BLaER1 treated with 17β-estradiol and CSF1 and Interleukin-3, amounts not matched to agents 10 nM and 100 nM (cell line): Measurements from ENCODE around the gene MX2.
"Not testable (repeated sequence)": the region's sequence is repeated elsewhere in the genome, so short reads cannot be mapped to it uniquely, and the experiment has no call there.

Experiments
- H3K27ac ChIP-seq, 11 experiments: shearing (Covaris generic); formaldehyde crosslinking; 2 replicates each; pipeline ENCODE4 v1.8.1; 2022
- H3K27me3 ChIP-seq, 11 experiments: shearing (Covaris generic); formaldehyde crosslinking; 2 replicates each; pipeline ENCODE4 v1.8.1; 2022
- H3K36me3 ChIP-seq, 11 experiments: shearing (Covaris generic); formaldehyde crosslinking; 2 replicates each; pipeline ENCODE4 v1.8.1; 2022
- H3K4me1 ChIP-seq, 10 experiments: shearing (Covaris generic); formaldehyde crosslinking; 2 replicates each; pipeline ENCODE4 v1.8.1; 2022
- H3K4me2 ChIP-seq, 11 experiments: shearing (Covaris generic); formaldehyde crosslinking; 2 replicates each; pipeline ENCODE4 v1.8.1; 2022
- H3K4me3 ChIP-seq, 10 experiments: shearing (Covaris generic); formaldehyde crosslinking; 2 replicates each; pipeline ENCODE4 v1.8.1; 2022
- H3K9ac ChIP-seq, 11 experiments: shearing (Covaris generic); formaldehyde crosslinking; 2 replicates each; pipeline ENCODE4 v1.8.1; 2022
- H3K9me3 ChIP-seq, 11 experiments: shearing (Covaris generic); formaldehyde crosslinking; replicated peaks in 1 of 11; 2 replicates each; pipeline ENCODE4 v1.8.1; 2022
- H4K20me1 ChIP-seq, 11 experiments: shearing (Covaris generic); formaldehyde crosslinking; 2 replicates each; pipeline ENCODE4 v1.8.1; 2022
- Cebpa-rat ChIP-seq, 11 experiments: shearing (Covaris generic); IDR thresholded peaks; 2 replicates each; pipeline ENCODE4 v1.8.1; 2022

Gene MX2

DNA sequence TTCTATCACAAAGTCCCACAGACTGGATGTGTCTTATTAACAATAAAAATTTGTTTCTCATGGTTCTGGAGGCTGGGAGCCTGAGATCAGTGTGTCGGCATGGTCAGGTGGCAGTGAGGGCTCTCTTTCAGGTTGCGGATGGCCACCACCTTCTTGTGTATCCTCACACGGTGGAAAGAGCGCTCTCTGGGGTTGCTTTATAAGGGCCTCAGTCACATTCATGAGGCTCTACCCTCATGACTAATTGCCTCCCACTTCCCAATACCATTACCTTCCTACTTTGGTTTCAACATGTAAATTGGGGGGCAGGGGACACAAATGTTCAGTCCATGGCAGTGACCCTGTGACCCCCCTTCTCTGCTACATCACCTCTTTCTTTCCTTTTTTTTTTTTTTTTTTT, 43.5 kb downstream of the MX2 start:
- Histone ChIP-seq H3K27ac (no peak overlapping the region), H3K4me1 (peaks cover 0 to 9% (median 5%) of the 10 kb centered on the region in 10 experiments; a peak in 12 of 20 replicates), H3K9ac (no peak overlapping the region), H3K36me3 (peaks cover 0 to 75% (median 23%) of the 10 kb centered on the region in 11 experiments; a peak in 15 of 22 replicates), H3K9me3 (peaks cover 0 to 2% (median 0%) of the 10 kb centered on the region in 11 experiments; a peak in 2 of 22 replicates), H3K4me2 (no peak overlapping the region), H4K20me1 (no peaks in the 10 kb centered on the region), H3K27me3 (no peaks in the 10 kb centered on the region), H3K4me3 (no peak overlapping the region)
- no peak for TF ChIP-seq Cebpa-rat (IDR thresholded peaks at IDR 0.05)

DNA sequence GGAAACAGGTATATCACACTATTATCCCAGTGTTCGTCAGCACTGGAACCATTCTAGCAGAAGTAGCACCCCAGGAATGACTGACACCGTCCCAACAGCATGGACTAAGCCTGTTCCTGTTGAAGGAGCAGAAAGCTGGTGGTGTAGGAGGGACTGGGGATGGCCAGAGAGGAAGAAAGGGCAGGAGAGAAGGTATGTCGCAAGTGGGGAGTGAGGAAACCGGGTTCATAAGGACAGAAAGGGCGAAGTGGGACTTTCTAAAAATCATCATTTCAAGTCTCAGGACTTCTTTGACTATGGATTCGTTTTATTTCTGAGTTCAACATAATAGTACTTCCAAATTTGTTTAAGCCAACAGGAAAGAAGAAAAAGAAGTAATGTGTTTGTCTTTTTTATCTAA, 44.5 kb downstream of the MX2 start:
- Histone ChIP-seq H3K27ac (no peak overlapping the region), H3K4me2 (peak overlapping the region in 3 of 11 experiments; percentile 31 to 39 (median 33); a peak in 5 of 22 replicates), H3K36me3 (peaks cover 0 to 68% (median 23%) of the 10 kb centered on the region in 11 experiments; a peak in 15 of 22 replicates), H3K4me1 (peaks cover 8 to 18% (median 12%) of the 10 kb centered on the region in 10 experiments; a peak in 19 of 20 replicates), H3K9me3 (peaks cover 0 to 13% (median 6%) of the 10 kb centered on the region in 11 experiments; a peak in 7 of 22 replicates), H3K4me3 (no peak overlapping the region), H3K9ac (no peak overlapping the region), H4K20me1 (no peaks in the 10 kb centered on the region), H3K27me3 (no peaks in the 10 kb centered on the region)
- no peak for TF ChIP-seq Cebpa-rat (IDR thresholded peaks at IDR 0.05)

DNA sequence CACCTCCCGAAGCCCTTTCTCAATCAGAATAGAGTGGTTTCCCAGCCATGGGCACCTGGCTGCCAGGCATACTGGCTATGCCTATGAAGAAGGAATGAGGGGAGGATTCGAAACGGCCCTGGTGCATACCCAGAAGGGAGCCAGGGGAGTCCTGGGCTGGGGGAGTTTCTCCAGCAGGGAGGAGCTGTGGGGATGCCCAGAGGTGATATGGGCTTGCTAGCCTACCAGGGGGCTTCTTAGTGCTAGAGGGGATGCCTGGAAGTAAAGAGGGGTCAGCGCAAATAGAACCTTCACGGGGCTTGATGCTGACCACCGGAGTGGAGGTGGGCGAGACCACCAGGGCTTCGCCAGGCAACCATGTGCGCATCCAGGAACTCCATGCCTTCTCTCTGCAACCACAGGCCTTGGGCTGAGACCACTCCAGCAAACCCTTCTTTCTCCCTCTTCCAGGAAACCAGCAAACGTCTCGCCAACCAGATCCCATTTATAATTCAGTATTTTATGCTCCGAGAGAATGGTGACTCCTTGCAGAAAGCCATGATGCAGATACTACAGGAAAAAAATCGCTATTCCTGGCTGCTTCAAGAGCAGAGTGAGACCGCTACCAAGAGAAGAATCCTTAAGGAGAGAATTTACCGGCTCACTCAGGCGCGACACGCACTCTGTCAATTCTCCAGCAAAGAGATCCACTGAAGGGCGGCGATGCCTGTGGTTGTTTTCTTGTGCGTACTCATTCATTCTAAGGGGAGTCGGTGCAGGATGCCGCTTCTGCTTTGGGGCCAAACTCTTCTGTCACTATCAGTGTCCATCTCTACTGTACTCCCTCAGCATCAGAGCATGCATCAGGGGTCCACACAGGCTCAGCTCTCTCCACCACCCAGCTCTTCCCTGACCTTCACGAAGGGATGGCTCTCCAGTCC, 46.0 kb downstream of the MX2 start:
- no peak overlapping the region for H3K27ac ChIP-seq
- H3K9ac ChIP-seq: no peak overlapping the region
- peaks cover 8 to 24% (median 18%) of the 10 kb centered on the region in 10 experiments; a peak in 19 of 20 replicates for H3K4me1 ChIP-seq
- H3K4me3 ChIP-seq: no peak overlapping the region
- H3K9me3 ChIP-seq: peaks cover 0 to 19% (median 7%) of the 10 kb centered on the region in 11 experiments; a peak in 10 of 22 replicates
- no peak overlapping the region for H3K4me2 ChIP-seq
- no peaks in the 10 kb centered on the region for H3K27me3 ChIP-seq
- H3K36me3 ChIP-seq: peaks cover 0 to 54% (median 23%) of the 10 kb centered on the region in 11 experiments; a peak in 13 of 22 replicates
- no peaks in the 10 kb centered on the region for H4K20me1 ChIP-seq
- TF ChIP-seq Cebpa-rat (IDR thresholded peaks at IDR 0.05): no peak

DNA sequence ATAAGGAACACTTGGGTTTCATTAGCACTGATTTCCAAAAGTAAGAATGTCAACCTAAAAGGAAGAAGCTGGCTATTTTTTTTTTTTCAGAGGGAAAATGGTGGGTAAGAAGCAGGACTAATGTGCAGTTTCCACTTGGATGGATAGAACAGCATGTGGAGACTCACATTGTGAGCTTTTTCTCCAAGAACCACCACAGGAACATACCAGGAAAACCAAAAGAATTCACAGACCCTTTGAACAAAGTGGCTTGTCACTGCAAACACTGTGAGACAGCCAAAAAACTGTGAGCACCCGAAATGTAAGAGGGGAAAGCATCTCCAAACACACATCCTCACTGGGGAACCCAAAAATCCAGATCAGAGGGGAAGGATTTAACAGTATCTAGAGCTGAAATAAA, 48.5 kb downstream of the MX2 start:
- H3K27me3 ChIP-seq: no peaks in the 10 kb centered on the region

DNA sequence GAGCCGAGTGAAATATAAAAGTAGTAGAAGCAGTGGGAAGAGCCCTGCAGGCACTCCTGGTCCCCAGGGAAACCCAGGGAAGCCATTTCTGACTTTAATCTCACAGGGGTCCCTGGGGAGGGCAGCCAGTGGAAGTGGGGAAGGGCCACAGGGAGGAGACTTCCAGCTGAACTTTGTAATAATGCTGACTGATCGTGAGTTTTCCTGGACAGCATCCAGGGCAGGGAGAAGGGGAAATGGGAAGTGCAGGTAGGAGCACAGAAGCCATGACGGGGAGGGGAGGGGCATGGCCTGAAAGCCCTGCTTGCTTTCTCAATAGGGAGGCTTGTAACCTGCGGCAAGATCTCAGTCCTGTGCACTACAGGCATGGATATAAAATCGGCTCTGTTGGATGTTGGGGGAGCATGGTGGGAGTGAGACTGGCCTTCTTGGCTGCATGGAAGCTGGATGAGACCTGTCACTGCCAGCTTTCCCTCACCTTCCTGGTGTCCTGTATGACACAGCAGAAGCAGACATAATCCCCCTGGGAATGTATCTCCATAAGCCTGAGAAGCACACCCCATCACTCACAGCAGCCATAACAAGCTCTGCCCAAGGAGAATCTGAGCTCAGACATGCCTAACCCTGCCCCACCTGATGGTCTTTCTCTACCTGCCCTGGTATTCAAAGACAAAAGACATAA, 49.1 kb downstream of the MX2 start:
- no peaks in the 10 kb centered on the region for H3K27me3 ChIP-seq

More for the DNA sequence above, 48.5 kb downstream of the MX2 start:
- peak overlapping the region in 8 of 11 experiments; percentile 41 to 69 (median 56); a peak in 15 of 22 replicates for H3K4me2 ChIP-seq
- peaks cover 8 to 24% (median 18%) of the 10 kb centered on the region in 10 experiments; a peak in 19 of 20 replicates for H3K4me1 ChIP-seq
- no peak overlapping the region for H3K27ac ChIP-seq
- no peak overlapping the region for H3K4me3 ChIP-seq
- H3K9ac ChIP-seq: no peak overlapping the region
- peaks cover 0 to 37% (median 15%) of the 10 kb centered on the region in 11 experiments; a peak in 13 of 22 replicates for H3K36me3 ChIP-seq
- H3K9me3 ChIP-seq: peaks cover 0 to 23% (median 9%) of the 10 kb centered on the region in 11 experiments; a peak in 10 of 22 replicates
- no peaks in the 10 kb centered on the region for H4K20me1 ChIP-seq
- no peak for TF ChIP-seq Cebpa-rat (IDR thresholded peaks at IDR 0.05)

DNA sequence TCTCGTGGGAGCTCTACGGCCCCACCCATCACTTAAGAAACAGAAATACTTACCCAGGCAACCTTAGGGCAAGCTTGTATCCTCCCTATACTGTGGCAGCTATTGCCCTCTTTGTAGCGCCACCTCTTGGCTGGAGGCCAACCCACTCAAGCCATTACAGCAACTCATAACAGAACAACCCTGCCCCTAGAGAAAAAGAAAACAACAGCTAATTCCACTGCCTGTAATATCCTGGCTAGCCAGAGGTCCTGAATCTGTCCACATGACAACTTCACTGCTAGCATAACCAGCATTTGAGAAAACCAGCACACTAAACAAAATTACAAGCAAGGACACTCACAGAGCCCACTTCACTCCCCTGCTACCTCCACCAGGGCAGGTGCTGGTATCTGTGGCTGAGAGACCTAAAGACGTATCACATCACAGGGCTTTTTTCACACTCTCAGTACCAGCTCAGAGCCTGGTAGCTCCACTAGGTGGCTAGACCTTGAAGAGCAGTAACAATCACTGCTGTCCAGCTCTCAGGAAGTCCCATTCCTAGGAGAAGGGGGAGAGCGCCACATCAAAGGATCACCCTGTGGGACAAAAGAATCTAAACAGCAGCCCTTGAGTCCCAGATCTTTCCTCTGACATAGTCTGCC, 49.7 kb downstream of the MX2 start:
- H3K4me2 ChIP-seq: peak overlapping the region in 10 of 11 experiments; percentile 15 to 69 (median 52); a peak in 17 of 22 replicates
- peak overlapping the region in 2 of 11 experiments; percentile 4 to 22; a peak in 1 of 22 replicates for H3K27ac ChIP-seq
- H3K9ac ChIP-seq: no peak overlapping the region
- no peak for TF ChIP-seq Cebpa-rat (IDR thresholded peaks at IDR 0.05)
- peaks cover 0 to 23% (median 9%) of the 10 kb centered on the region in 11 experiments; a peak in 10 of 22 replicates for H3K9me3 ChIP-seq
- H3K27me3 ChIP-seq: no peaks in the 10 kb centered on the region
- H3K36me3 ChIP-seq: peaks cover 0 to 37% (median 15%) of the 10 kb centered on the region in 11 experiments; a peak in 13 of 22 replicates
- peaks cover 0 to 22% (median 16%) of the 10 kb centered on the region in 10 experiments; a peak in 16 of 20 replicates for H3K4me1 ChIP-seq
- H3K4me3 ChIP-seq: no peak overlapping the region
- H4K20me1 ChIP-seq: no peaks in the 10 kb centered on the region

More for the DNA sequence above, 49.1 kb downstream of the MX2 start:
- no peak for TF ChIP-seq Cebpa-rat (IDR thresholded peaks at IDR 0.05)
- Histone ChIP-seq H3K4me2 (peak overlapping the region in 10 of 11 experiments; percentile 15 to 69 (median 52); a peak in 17 of 22 replicates), H3K9me3 (peaks cover 0 to 23% (median 9%) of the 10 kb centered on the region in 11 experiments; a peak in 10 of 22 replicates), H3K4me1 (peaks cover 6 to 24% (median 18%) of the 10 kb centered on the region in 10 experiments; a peak in 19 of 20 replicates), H4K20me1 (no peaks in the 10 kb centered on the region), H3K9ac (no peak overlapping the region), H3K36me3 (peaks cover 0 to 37% (median 15%) of the 10 kb centered on the region in 11 experiments; a peak in 13 of 22 replicates), H3K27ac (peak overlapping the region in 1 of 11 experiments; percentile 11; a peak in 1 of 22 replicates), H3K4me3 (no peak overlapping the region)

DNA sequence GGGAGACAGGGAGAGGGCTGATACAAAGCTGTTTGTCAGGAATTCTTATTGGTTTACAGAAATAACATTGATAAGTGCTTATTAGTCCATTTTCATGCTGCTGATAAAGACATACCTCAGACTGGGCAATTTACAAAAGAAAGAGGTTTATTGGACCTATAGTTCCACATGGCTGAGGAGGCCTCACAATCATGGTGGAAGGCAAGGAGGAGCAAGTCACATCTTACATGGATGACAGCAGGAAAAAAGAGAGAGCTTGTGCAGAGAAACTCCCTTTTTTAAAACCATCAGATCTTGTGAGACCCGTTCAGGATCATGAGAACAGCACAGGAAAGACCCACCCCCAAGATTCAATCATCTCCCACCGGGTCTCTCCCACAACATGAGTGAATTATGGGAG, 55.7 kb downstream of the MX2 start:
- H3K4me2 ChIP-seq, H4K20me1 ChIP-seq, H3K27me3 ChIP-seq, H3K36me3 ChIP-seq, H3K4me3 ChIP-seq, H3K27ac ChIP-seq, H3K9ac ChIP-seq: not testable (repeated sequence)
- H3K4me1 ChIP-seq: peaks cover 32 to 39% (median 36%) of the 10 kb centered on the region in 10 experiments
- peaks cover 7 to 21% (median 14%) of the 10 kb centered on the region in 11 experiments; a peak in 20 of 22 replicates for H3K9me3 ChIP-seq

DNA sequence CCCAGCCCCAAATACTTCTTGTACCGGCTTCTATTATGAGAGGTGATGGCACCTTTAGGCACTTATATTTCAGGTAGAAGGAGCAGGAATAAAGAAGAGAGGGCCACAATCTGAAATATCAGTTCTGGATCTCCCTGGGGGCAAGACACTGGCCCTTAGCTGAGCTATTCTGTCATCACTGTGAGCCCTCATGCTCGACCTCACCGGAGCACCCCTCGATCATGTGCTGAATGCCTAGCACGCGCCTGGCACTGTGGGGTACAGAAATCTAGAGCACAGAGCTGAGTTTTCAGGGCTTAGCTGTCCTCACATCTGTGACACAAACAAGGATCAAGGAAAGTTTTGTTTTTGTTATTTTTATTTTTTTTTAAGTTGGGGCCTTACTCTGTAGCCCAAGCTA, 56.6 kb downstream of the MX2 start:
- H3K36me3 ChIP-seq: no peaks in the 10 kb centered on the region

More for the DNA sequence above, 56.6 kb downstream of the MX2 start:
- Histone ChIP-seq H3K4me1 (peaks cover 34 to 45% (median 41%) of the 10 kb centered on the region in 10 experiments), H3K4me2 (peak overlapping the region in 9 of 11 experiments; percentile 92 to 99 (median 97); a peak in 10 of 22 replicates), H3K9me3 (peaks cover 7 to 14% (median 13%) of the 10 kb centered on the region in 11 experiments; a peak in 20 of 22 replicates), H3K4me3 (no peak overlapping the region), H3K27me3 (no peaks in the 10 kb centered on the region), H3K9ac (no peak overlapping the region), H4K20me1 (no peaks in the 10 kb centered on the region), H3K27ac (peak overlapping the region in 2 of 11 experiments; percentile 77 to 88; a peak in 3 of 22 replicates)
- no peak for TF ChIP-seq Cebpa-rat (IDR thresholded peaks at IDR 0.05)
